HEK293 (cell line): ENCODE results near the gene SELENOS.
A peak's percentile ranks its signal among the peaks of the same experiment; 100 is the strongest.

Experiments used
- AEBP2 ChIP-seq: fragments of 450-650 bp; formaldehyde crosslinking; IDR thresholded peaks from 2 replicates; pipeline ENCODE4 v1.5.1; 2016; ENCODE audit warnings: missing biosample characterization, missing genetic modification characterization, borderline replicate concordance
- MEIS1 ChIP-seq: sonication (generic); formaldehyde crosslinking; IDR thresholded peaks from 2 replicates; pipeline ENCODE4 v1.8.1; 2022; ENCODE audit warnings: missing genetic modification reagents, mild to moderate bottlenecking, borderline replicate concordance
- SCRT1 ChIP-seq: fragments of 450-650 bp; formaldehyde crosslinking; IDR thresholded peaks from 2 replicates; pipeline ENCODE4 v1.5.1; 2016; ENCODE audit warnings: missing biosample characterization, missing genetic modification characterization, borderline replicate concordance
- SP7 ChIP-seq: fragments of 450-650 bp; formaldehyde crosslinking; IDR thresholded peaks from 2 replicates; pipeline ENCODE4 v1.5.1; 2016; ENCODE audit warnings: missing biosample characterization, missing genetic modification characterization
- ZBTB11 ChIP-seq: fragments of 450-650 bp; formaldehyde crosslinking; conservative IDR thresholded peaks from 2 replicates; pipeline ENCODE4 v1.5.1; 2016; ENCODE audit warnings: low read depth, missing biosample characterization, missing genetic modification characterization
- ZBTB26 ChIP-seq: fragments of 450-650 bp; formaldehyde crosslinking; optimal IDR thresholded peaks from 2 replicates; pipeline ENCODE3; 2016; ENCODE audit warnings: missing biosample characterization, mild to moderate bottlenecking, missing genetic modification characterization
- ZBTB48 ChIP-seq: fragments of 450-650 bp; formaldehyde crosslinking; IDR thresholded peaks from 2 replicates; pipeline ENCODE4 v1.5.1; 2016; ENCODE audit warnings: missing biosample characterization, missing genetic modification characterization
- ZBTB7A ChIP-seq: fragments of 450-650 bp; formaldehyde crosslinking; IDR thresholded peaks from 2 replicates; pipeline ENCODE4 v1.5.1; 2016; ENCODE audit warnings: low read depth, missing biosample characterization, missing genetic modification characterization
- ZFP41 ChIP-seq: fragments of 450-650 bp; formaldehyde crosslinking; IDR thresholded peaks from 2 replicates; pipeline ENCODE4 v1.5.1; 2016; ENCODE audit warnings: missing biosample characterization, missing genetic modification characterization, borderline replicate concordance
- ZNF138 ChIP-seq: fragments of 450-650 bp; formaldehyde crosslinking; IDR thresholded peaks from 2 replicates; pipeline ENCODE4 v1.5.1; 2016; ENCODE audit warnings: missing biosample characterization, missing genetic modification characterization, borderline replicate concordance
- ZNF146 ChIP-seq: fragments of 450-650 bp; formaldehyde crosslinking; IDR thresholded peaks from 2 replicates; pipeline ENCODE4 v1.5.1; 2016; ENCODE audit warnings: missing biosample characterization, missing genetic modification characterization
- ZNF148 ChIP-seq: fragments of 450-650 bp; formaldehyde crosslinking; IDR thresholded peaks from 2 replicates; pipeline ENCODE4 v1.5.0; 2017; ENCODE audit warnings: missing biosample characterization, missing genetic modification characterization, borderline replicate concordance
- ZNF155 ChIP-seq: fragments of 450-650 bp; formaldehyde crosslinking; IDR thresholded peaks from 2 replicates; pipeline ENCODE4 v1.5.1; 2016; ENCODE audit warnings: missing biosample characterization, missing genetic modification characterization
- ZNF2 ChIP-seq: fragments of 450-650 bp; formaldehyde crosslinking; IDR thresholded peaks from 2 replicates; pipeline ENCODE4 v1.5.1; 2016; ENCODE audit warnings: missing biosample characterization, missing genetic modification characterization
- ZNF202 ChIP-seq: fragments of 450-650 bp; formaldehyde crosslinking; IDR thresholded peaks from 2 replicates; pipeline ENCODE4 v1.5.1; 2016; ENCODE audit warnings: missing biosample characterization, missing genetic modification characterization, borderline replicate concordance
- ZNF223 ChIP-seq: fragments of 450-650 bp; formaldehyde crosslinking; IDR thresholded peaks from 2 replicates; pipeline ENCODE4 v1.5.1; 2016; ENCODE audit warnings: missing biosample characterization, missing genetic modification characterization
- ZNF324 ChIP-seq: fragments of 450-650 bp; formaldehyde crosslinking; IDR thresholded peaks from 2 replicates; pipeline ENCODE4 v1.5.1; 2016; ENCODE audit warnings: missing biosample characterization, missing genetic modification characterization
- ZNF398 ChIP-seq: fragments of 450-650 bp; formaldehyde crosslinking; IDR thresholded peaks from 2 replicates; pipeline ENCODE4 v1.5.1; 2017; ENCODE audit warnings: missing biosample characterization, missing genetic modification characterization
- ZNF521 ChIP-seq: fragments of 450-650 bp; formaldehyde crosslinking; IDR thresholded peaks from 2 replicates; pipeline ENCODE4 v1.5.1; 2017; ENCODE audit warnings: missing biosample characterization, mild to moderate bottlenecking, missing genetic modification characterization
- ZNF530 ChIP-seq: fragments of 450-650 bp; formaldehyde crosslinking; IDR thresholded peaks from 2 replicates; pipeline ENCODE4 v1.5.1; 2016; ENCODE audit warnings: low read depth, missing biosample characterization, missing genetic modification characterization
- ZNF639 ChIP-seq: fragments of 450-650 bp; formaldehyde crosslinking; IDR thresholded peaks from 2 replicates; pipeline ENCODE4 v1.5.1; 2016; ENCODE audit warnings: missing biosample characterization, missing genetic modification characterization
- ZNF677 ChIP-seq: fragments of 450-650 bp; IDR thresholded peaks from 2 replicates; pipeline ENCODE4 v1.5.0; 2018; ENCODE audit warnings: missing biosample characterization, mild to moderate bottlenecking, missing genetic modification characterization, moderate library complexity
- ZSCAN30 ChIP-seq: fragments of 450-650 bp; IDR thresholded peaks from 2 replicates; pipeline ENCODE4 v1.5.1; 2018; ENCODE audit warnings: missing biosample characterization, mild to moderate bottlenecking, missing genetic modification characterization, moderate library complexity

SELENOS gene

GRCh38 chr15:101294731-101295606 lies 17.7 kb upstream of the SELENOS start, which contains the start of gene SNRPA1 (continued):
- TF ChIP-seq ZBTB26 (tag by site-specific recombination) (peak; percentile 100), ZNF202 (no peak), ZNF677 (tag by site-specific recombination) (no peak), ZNF148 (tag by site-specific recombination) (no peak), ZNF530 (tag by site-specific recombination) (no peak), ZBTB7A (tag by site-specific recombination) (0 out of 2 replicates have a peak, but pooled peaks have one; percentile 52), ZNF324 (tag by site-specific recombination) (peak; percentile 74), ZFP41 (tag by site-specific recombination) (no peak), ZNF155 (tag by site-specific recombination) (no peak), SP7 (tag by site-specific recombination) (peak; percentile 85), ZNF521 (no peak), ZNF138 (no peak), ZNF398 (tag by site-specific recombination) (no peak), AEBP2 (tag by site-specific recombination) (no peak), ZNF146 (tag by site-specific recombination) (peak; percentile 33), ZBTB11 (tag by site-specific recombination) (peak; percentile 94), ZNF639 (tag by site-specific recombination) (peak; percentile 60; the same call in 1 of the 2 replicates), ZNF2 (tag by site-specific recombination) (peak; percentile 43), SCRT1 (no peak), ZSCAN30 (tag by site-specific recombination) (peak; percentile 21; the same call in 1 of the 2 replicates), ZBTB48 (tag by site-specific recombination) (peak; percentile 84), ZNF223 (no peak), MEIS1 (no peak)
